ENCODE measurements around the gene TBC1D25. TPM values are rescaled to one million over a fixed set of nuclear protein-coding genes. Genes with fewer than 3 reads are reported as not detected.

TBC1D25 gene
- total RNA-seq, 2 experiments from 2014 or later: 26.7 to 30.5 TPM

- no peaks in the 10 kb centered on the region for H3K27me3 Mint-ChIP-seq
- H3K9me3 Mint-ChIP-seq: no peaks in the 10 kb centered on the region
- no peak for DNase-seq
- peak overlapping the region; percentile 45 for H3K27ac Mint-ChIP-seq
- no peaks in the 10 kb centered on the region for H3K9me3 ChIP-seq (ENCODE audit: control insufficient read depth in 1 of 2, insufficient read depth in 1 of 2, low read length in 2 of 2)
- intact Hi-C loops (cut with DNase I, micrococcal nuclease): loop anchor here in 1 of 2 experiments (10.0 kb wide), 1 partner anchor 104 kb away; the partner anchor contains the start of genes FTSJ1 and SLC38A5
- peaks cover 63% of the 10 kb centered on the region for H3K36me3 Mint-ChIP-seq (ENCODE audit: low read depth)
- H3K27me3 ChIP-seq (ENCODE audit: control insufficient read depth in 1 of 2, insufficient read depth in 2 of 2, low read length in 2 of 2): no peaks in the 10 kb centered on the region
- H3K4me1 Mint-ChIP-seq (ENCODE audit: low read depth): peaks cover 29% of the 10 kb centered on the region
- peaks cover 46% of the 10 kb centered on the region for H3K36me3 ChIP-seq (ENCODE audit: insufficient read depth, low read length)
- ChIA-PET CTCF (no interaction called here), POLR2A (interaction anchor here (0.6 to 0.7 kb wide), 2 partner anchors 48 to 363 kb away, joined by 3 to 5 read pairs; no protein-coding TSS in a partner anchor)
- no peak for TF ChIP-seq CTCF (IDR thresholded peaks at IDR 0.05)
- no peak for ATAC-seq (ENCODE audit: poor library complexity)
- H3K4me3 ChIP-seq (ENCODE audit: low read length): no peak overlapping the region
- no peak overlapping the region for H3K27ac ChIP-seq (ENCODE audit: low read depth in 1 of 2, low read length in 2 of 2)
- H3K4me3 Mint-ChIP-seq: no peak overlapping the region
- peaks cover 24% of the 10 kb centered on the region for H3K4me1 ChIP-seq (ENCODE audit: insufficient read depth, low read length)
Measured at GRCh38 chrX:48578661-48579128, 39.2 kb downstream of the TBC1D25 start.

GRCh38 chrX:48579259-48579658 is 39.7 kb downstream of the TBC1D25 start:
- H3K9me3 ChIP-seq (ENCODE audit: control insufficient read depth in 1 of 2, insufficient read depth in 1 of 2, low read length in 2 of 2): no peaks in the 10 kb centered on the region
- peaks cover 24% of the 10 kb centered on the region for H3K4me1 Mint-ChIP-seq (ENCODE audit: low read depth)
- H3K36me3 Mint-ChIP-seq (ENCODE audit: low read depth): peaks cover 57% of the 10 kb centered on the region
- no peak overlapping the region for H3K4me3 ChIP-seq (ENCODE audit: low read length)
- CTCF ChIA-PET: no interaction called here
- H3K4me1 ChIP-seq (ENCODE audit: insufficient read depth, low read length): peaks cover 20% of the 10 kb centered on the region
- DNase-seq: no peak
- no peak for ATAC-seq (ENCODE audit: poor library complexity)
- POLR2A ChIA-PET: interaction anchor here (0.6 kb wide), 1 partner anchor 362 kb away, joined by 3 read pairs; no protein-coding TSS in a partner anchor
- TF ChIP-seq CTCF (IDR thresholded peaks at IDR 0.05): no peak
- H3K4me3 Mint-ChIP-seq: no peak overlapping the region
- H3K27me3 Mint-ChIP-seq: no peaks in the 10 kb centered on the region
- no peak overlapping the region for H3K27ac ChIP-seq (ENCODE audit: low read depth in 1 of 2, low read length in 2 of 2)
- H3K9me3 Mint-ChIP-seq: no peaks in the 10 kb centered on the region
- H3K27me3 ChIP-seq (ENCODE audit: control insufficient read depth in 1 of 2, insufficient read depth in 2 of 2, low read length in 2 of 2): no peaks in the 10 kb centered on the region
- intact Hi-C loops (cut with DNase I, micrococcal nuclease): loop anchor here in 1 of 2 experiments (10.0 kb wide), 1 partner anchor 104 kb away; the partner anchor contains the start of genes FTSJ1 and SLC38A5
- H3K36me3 ChIP-seq (ENCODE audit: insufficient read depth, low read length): peaks cover 46% of the 10 kb centered on the region
- H3K27ac Mint-ChIP-seq: peak overlapping the region; percentile 45

- ChIA-PET CTCF (interaction anchor here (0.6 kb wide), 1 partner anchor 13 kb away, joined by 3 read pairs; no protein-coding TSS in a partner anchor), POLR2A (no interaction called here)
- DNase-seq (no peak), ATAC-seq (ENCODE audit: poor library complexity) (no peak)
- H3K27ac Mint-ChIP-seq: no peak overlapping the region
- peaks cover 8% of the 10 kb centered on the region for H3K4me1 ChIP-seq (ENCODE audit: insufficient read depth, low read length)
- no peaks in the 10 kb centered on the region for H3K27me3 ChIP-seq (ENCODE audit: control insufficient read depth in 1 of 2, insufficient read depth in 2 of 2, low read length in 2 of 2)
- no peak overlapping the region for H3K27ac ChIP-seq (ENCODE audit: low read depth in 1 of 2, low read length in 2 of 2)
- no peak for TF ChIP-seq CTCF (IDR thresholded peaks at IDR 0.05)
- H3K4me1 Mint-ChIP-seq (ENCODE audit: low read depth): peaks cover 15% of the 10 kb centered on the region
- no peaks in the 10 kb centered on the region for H3K9me3 ChIP-seq (ENCODE audit: control insufficient read depth in 1 of 2, insufficient read depth in 1 of 2, low read length in 2 of 2)
- no peak overlapping the region for H3K4me3 ChIP-seq (ENCODE audit: low read length)
- H3K36me3 Mint-ChIP-seq (ENCODE audit: low read depth): peaks cover 45% of the 10 kb centered on the region
- H3K36me3 ChIP-seq (ENCODE audit: insufficient read depth, low read length): peaks cover 38% of the 10 kb centered on the region
- H3K4me3 Mint-ChIP-seq: no peak overlapping the region
- H3K27me3 Mint-ChIP-seq: no peaks in the 10 kb centered on the region
- intact Hi-C loops (cut with DNase I, micrococcal nuclease): no loop called here
- H3K9me3 Mint-ChIP-seq: no peaks in the 10 kb centered on the region
Measured at GRCh38 chrX:48580662-48581061, 41.1 kb downstream of the TBC1D25 start.

Measured in CD4-positive, alpha-beta T cell (primary cell).